Kidney (tissue), 14 donors: ENCODE results near the gene SLC28A2. TPM values are rescaled to one million over a fixed set of nuclear protein-coding genes. Genes with fewer than 3 reads are reported as not detected.
"Not testable (repeated sequence)": the region's sequence is repeated elsewhere in the genome, so short reads cannot be mapped to it uniquely, and the experiment has no call there.

Experiments
- DNase-seq, 5 donors: peaks; one replicate each; pipeline ENCODE4 v3.0.0-alpha.2; 2013 to 2020
- FAIRE-seq: peaks from 2 replicates; lab custom pipeline; 2012; peaks lifted over from hg19 to GRCh38; lab: Jason Lieb, UNC
- H3K27ac ChIP-seq, 2 donors: one replicate each; pipeline ENCODE4 v1.7.0; 2013; ENCODE audit warnings: low read depth in 2 of 2, low read length in 2 of 2, inconsistent platforms in 1 of 2
- H3K27me3 ChIP-seq: one replicate; pipeline ENCODE4 v1.7.1; 2013; ENCODE audit warnings: low read length, inconsistent platforms; ENCODE audit not compliant: control insufficient read depth, insufficient read depth
- H3K36me3 ChIP-seq, 3 donors: one replicate each; pipeline versions ENCODE4 v1.7.0 to v1.7.1; 2013; ENCODE audit warnings: low read length in 3 of 3, control low read depth in 1 of 3, inconsistent platforms in 1 of 3; ENCODE audit not compliant: insufficient read depth in 3 of 3, control insufficient read depth in 2 of 3
- H3K4me1 ChIP-seq, 3 donors: one replicate each; pipeline versions ENCODE4 v1.7.0 to v1.7.1; 2013; ENCODE audit warnings: low read length in 3 of 3, inconsistent platforms in 1 of 3, low read depth in 1 of 3; ENCODE audit not compliant: control insufficient read depth in 2 of 3, insufficient read depth in 2 of 3
- H3K4me3 ChIP-seq, 3 donors: one replicate each; pipeline versions ENCODE4 v1.7.0 to v1.8.1; 2013; ENCODE audit warnings: low read length in 3 of 3, control low read depth in 1 of 3, inconsistent platforms in 1 of 3
- H3K9ac ChIP-seq, 3 donors: one replicate each; pipeline versions ENCODE4 v1.7.0 to v1.7.1; 2013; ENCODE audit warnings: low read length in 3 of 3, control low read depth in 1 of 3, inconsistent platforms in 1 of 3
- H3K9me3 ChIP-seq, 3 donors: one replicate each; pipeline versions ENCODE4 v1.7.0 to v1.7.1; 2013; ENCODE audit warnings: low read length in 3 of 3, control low read depth in 1 of 3, inconsistent platforms in 1 of 3; ENCODE audit not compliant: control insufficient read depth in 2 of 3, insufficient read depth in 1 of 3
- CTCF ChIP-seq: IDR thresholded peaks from 3 replicates; pipeline ENCODE4 v1.5.1; 2012; ENCODE audit warnings: mild to moderate bottlenecking, moderate library complexity, borderline replicate concordance; ENCODE audit not compliant: insufficient read depth; ENCODE audit errors: extremely low read depth
- intact Hi-C: fragments of 100-400 bp; cut with DNase I; formaldehyde crosslinking; loops from one replicate; pipeline ENCODE4 v1.11.1; 2022
- polyA plus RNA-seq: library from polyadenylated mRNA; stranded (reverse); fragments of 350-450 nt; fragmentation: Illumina TruSeq; extraction: RNeasy Lipid Tissue Mini Kit (QIAGEN cat#74804); gene quantifications from one replicate; pipeline ENCODE4 v1.2.3, GENCODE V29; 2014; ENCODE audit warnings: low read depth, low replicate concordance; ENCODE audit not compliant: insufficient read depth
- total RNA-seq: library from RNA; stranded (reverse); fragmentation: NEBNext Ultra II Directional; extraction: Animal tissue kit (Norgen Biotek cat#: 25700); gene quantifications from one replicate; pipeline ENCODE4 v1.2.1, GENCODE V29; 2021
- donor health status: control.
- donor health status: control.
- donor health status: control.
- donor health status: control.
- donor health status: control.
- donor health status: DM: yes; HTN: yes; CAD: no.
- donor health status: Normal renal cell carcinoma (clear cell type).

The SLC28A2 gene
- total and polyA plus RNA-seq, 2 donors from 2014 or later: 0.17 TPM; not detected in 1

DNA sequence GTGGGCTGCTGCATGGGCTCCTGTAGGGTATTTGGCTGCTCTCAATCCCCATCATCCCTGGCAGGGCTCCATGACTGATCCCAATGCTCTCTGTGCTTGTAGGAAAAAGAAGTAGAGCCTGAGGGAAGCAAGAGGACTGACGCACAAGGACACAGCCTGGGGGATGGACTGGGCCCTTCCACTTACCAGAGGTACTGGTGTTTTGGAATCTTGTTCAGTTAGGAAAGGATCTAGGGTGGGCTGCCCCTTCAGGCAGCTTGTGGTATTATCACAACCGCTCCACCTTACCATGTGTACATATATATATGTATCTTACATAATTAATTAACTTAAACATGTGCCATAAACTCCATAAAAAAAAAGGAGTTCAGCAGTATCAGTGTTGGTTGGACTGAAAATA is 1.3 kb downstream of the SLC28A2 start:
- FAIRE-seq (no peak), DNase-seq (no peak)
- H3K9me3 ChIP-seq: no peaks in the 10 kb centered on the region
- H3K4me1 ChIP-seq: no peaks in the 10 kb centered on the region
- no peak overlapping the region for H3K4me3 ChIP-seq
- H3K27ac ChIP-seq: no peak overlapping the region
- TF ChIP-seq CTCF: no peak
- no peaks in the 10 kb centered on the region for H3K36me3 ChIP-seq
- no peaks in the 10 kb centered on the region for H3K27me3 ChIP-seq
- H3K9ac ChIP-seq: no peak overlapping the region
- intact Hi-C loops: no loop called here

- DNase-seq (no peak), FAIRE-seq (peak; percentile 41)
- Histone ChIP-seq H3K36me3 (no peaks in the 10 kb centered on the region), H3K9me3 (no peaks in the 10 kb centered on the region), H3K27me3 (no peaks in the 10 kb centered on the region), H3K4me1 (no peaks in the 10 kb centered on the region), H3K4me3 (no peak overlapping the region), H3K27ac (no peak overlapping the region), H3K9ac (no peak overlapping the region)
- TF ChIP-seq CTCF: no peak
- intact Hi-C loops: no loop called here
Measured at GRCh38 chr15:45254405-45254804, 2.4 kb downstream of the SLC28A2 start.

- intact Hi-C loops, H3K27ac ChIP-seq, H3K27me3 ChIP-seq, H3K36me3 ChIP-seq, FAIRE-seq, H3K4me1 ChIP-seq, H3K9ac ChIP-seq, H3K4me3 ChIP-seq, DNase-seq, H3K9me3 ChIP-seq: not testable (repeated sequence)
Measured at GRCh38 chr15:45254824-45255223, 2.8 kb downstream of the SLC28A2 start.

GRCh38 chr15:45259796-45260195 is 7.8 kb downstream of the SLC28A2 start:
- Histone ChIP-seq H3K9me3 (no peaks in the 10 kb centered on the region), H3K9ac (no peak overlapping the region), H3K4me3 (no peak overlapping the region), H3K27ac (no peak overlapping the region), H3K36me3 (no peaks in the 10 kb centered on the region), H3K27me3 (no peaks in the 10 kb centered on the region), H3K4me1 (no peaks in the 10 kb centered on the region)
- no peak for DNase-seq
- TF ChIP-seq CTCF: no peak
- intact Hi-C loops: no loop called here
- no peak for FAIRE-seq
